Measurements from ENCODE around the gene CPA5. TPM values are rescaled to one million over a fixed set of nuclear protein-coding genes. Genes with fewer than 3 reads are reported as not detected.
A peak's percentile ranks its signal among the peaks of the same experiment; 100 is the strongest.

The CPA5 gene, protein sequence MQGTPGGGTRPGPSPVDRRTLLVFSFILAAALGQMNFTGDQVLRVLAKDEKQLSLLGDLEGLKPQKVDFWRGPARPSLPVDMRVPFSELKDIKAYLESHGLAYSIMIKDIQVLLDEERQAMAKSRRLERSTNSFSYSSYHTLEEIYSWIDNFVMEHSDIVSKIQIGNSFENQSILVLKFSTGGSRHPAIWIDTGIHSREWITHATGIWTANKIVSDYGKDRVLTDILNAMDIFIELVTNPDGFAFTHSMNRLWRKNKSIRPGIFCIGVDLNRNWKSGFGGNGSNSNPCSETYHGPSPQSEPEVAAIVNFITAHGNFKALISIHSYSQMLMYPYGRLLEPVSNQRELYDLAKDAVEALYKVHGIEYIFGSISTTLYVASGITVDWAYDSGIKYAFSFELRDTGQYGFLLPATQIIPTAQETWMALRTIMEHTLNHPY
- total RNA-seq (2021; fragmentation: NEBNext Ultra II Directional; extraction: Animal tissue kit (Norgen Biotek cat#: 25700)) (not detected in 2 replicates), polyA plus RNA-seq (2011; rRNA removed) (0.12 TPM in 1 of 2 replicates, not detected in the other), polyA minus RNA-seq (2011; rRNA and poly(A)+ RNA removed) (not detected in 2 replicates)
- polyA plus RNA-seq (2011; cell fraction: cytosol; rRNA removed) = not detected
- 0.20 TPM for polyA plus RNA-seq (2011; cell fraction: nucleus; rRNA removed)
- not detected in 4 replicates for polyA plus RNA-seq (2012, experiment 1 of 2)
- not detected for polyA plus RNA-seq (2012, experiment 2 of 2)
- not detected for polyA plus RNA-seq (2013, experiment 1 of 2)
- polyA plus RNA-seq (2013, experiment 2 of 2) = not detected
- polyA minus RNA-seq (2011; cell fraction: cytosol; rRNA and poly(A)+ RNA removed) = not detected
- not detected for polyA minus RNA-seq (2011; cell fraction: nucleus; rRNA and poly(A)+ RNA removed)
- long read RNA-seq, experiment 1 = 0 reads
- long read RNA-seq, experiment 2 = 0 reads

DNA sequence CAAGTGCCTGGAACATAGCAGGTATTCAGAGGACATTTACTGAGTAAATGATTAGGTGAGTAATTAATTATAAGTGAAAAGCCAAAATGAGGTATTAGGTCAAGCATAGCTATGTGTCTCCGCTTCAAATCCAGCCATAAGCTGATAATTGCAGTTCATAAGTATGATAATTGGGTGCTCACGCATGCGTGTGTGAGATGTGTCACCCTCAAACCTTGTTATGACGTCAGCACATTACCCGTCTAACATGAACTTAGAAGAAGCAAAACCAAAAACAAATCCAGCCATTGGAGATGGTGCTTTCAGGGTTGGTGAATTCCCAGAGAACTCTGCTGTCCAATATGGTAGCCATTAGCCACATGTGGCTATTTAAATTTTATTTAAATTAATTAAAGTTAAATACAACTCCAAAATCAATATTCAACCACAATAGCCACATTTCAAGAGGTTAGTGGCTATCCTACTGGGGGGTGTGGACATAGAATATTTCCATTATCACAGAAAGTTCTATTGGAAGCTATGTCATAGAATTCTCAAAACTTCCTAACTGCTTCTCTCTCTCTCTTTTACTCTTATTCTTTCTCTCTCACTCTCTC lies at the start of gene CPA5:
Gene CPA5 (plus strand): TSS at position 546 of the 596 bp plus-strand sequence. CDS start 1,670 bp downstream, outside the sequence.
- no peak for FAIRE-seq
- H2AFZ ChIP-seq (ENCODE audit: low read length) = 0 out of 2 replicates have a peak within 1 kb of the TSS, but pooled peaks have one; percentile 21
- H3K14ac ChIP-seq (ENCODE audit: insufficient read length) = no peak within 1 kb of the TSS
- no peak within 1 kb of the TSS for H3K9ac ChIP-seq (replicated peaks in 1 of 4; ENCODE audit: extremely low read depth in 1 of 4, low read depth in 3 of 4, low read length in 3 of 4)
- H3K23me2 ChIP-seq (ENCODE audit: low read depth, low read length) = no peaks in the 10 kb centered on the region
- DNase-seq (ENCODE audit: low read depth in 1 of 2, low spot score in 2 of 2) = no peak
- H4K8ac ChIP-seq (ENCODE audit: extremely low read depth, insufficient read depth, low read length) = no peak within 1 kb of the TSS
- H3K4me2 ChIP-seq (ENCODE audit: insufficient read depth in 1 of 2, low read depth in 2 of 2, low read length in 2 of 2) = peak within 1 kb of the TSS; percentile 16 to 34; a peak in 3 of 4 replicates
- no peak within 1 kb of the TSS for H3K23ac ChIP-seq (ENCODE audit: insufficient read length)
- H2BK12ac ChIP-seq (ENCODE audit: low read depth, low read length) = 0 out of 2 replicates have a peak within 1 kb of the TSS, but pooled peaks have one; percentile 55
- no peak within 1 kb of the TSS for H2BK15ac ChIP-seq (ENCODE audit: low read length)
- H3K4ac ChIP-seq (replicated peaks; ENCODE audit: insufficient read length, low read depth, low read length) = no peak within 1 kb of the TSS
- no peak within 1 kb of the TSS for H3K56ac ChIP-seq (replicated peaks; ENCODE audit: insufficient read length, low read depth, low read length)
- H3K27me3 ChIP-seq (replicated peaks in 1 of 4; ENCODE audit: control insufficient read depth in 3 of 4, extremely low read depth in 1 of 4, insufficient read depth in 3 of 4, low read length in 3 of 4) = no peaks in the 10 kb centered on the region
- H2BK20ac ChIP-seq (ENCODE audit: low read length) = no peak within 1 kb of the TSS; the same call in 1 of the 2 replicates
- CTCF ChIA-PET (ENCODE audit: partially characterized antibody) = interaction anchor here (1.4 to 3.0 kb wide), 2 partner anchors 37 to 66 kb away, joined by 3 to 12 read pairs; partner anchors contain the start of gene CPA1
- TF ChIP-seq SUZ12 (IDR thresholded peaks at IDR 0.05; ENCODE audit: low read length) = no peak
- no peak for TF ChIP-seq SP2 (IDR thresholded peaks at IDR 0.05; ENCODE audit: low read length)
- TF ChIP-seq CTCF (IDR thresholded peaks at IDR 0.05; ENCODE audit: control extremely low read depth in 1 of 3, insufficient read depth in 1 of 3, low read depth in 1 of 3, low read length in 3 of 3) = no peak
- no peak for TF ChIP-seq SP4 (IDR thresholded peaks at IDR 0.05; ENCODE audit: low read length)
- 90% methylated on average over 5 of the region's 5 CpGs; no CpG with 5 or more reads in 1 of the 2 experiments for WGBS, 2 experiments (ENCODE audit: extremely low coverage in 1 of 2, insufficient coverage in 1 of 2, insufficient read length in 1 of 2, insufficient replicate concordance in 2 of 2, low coverage in 1 of 2, low lambda C conversion rate in 2 of 2, missing lambda C conversion rate in 1 of 2)
- H3K79me2 ChIP-seq (ENCODE audit: control insufficient read depth in 1 of 2, insufficient read depth in 2 of 2, low read length in 2 of 2) = no peaks in the 10 kb centered on the region
- no peak within 1 kb of the TSS; the same call in 1 of the 2 replicates for H3K27ac ChIP-seq (ENCODE audit: low read depth, low read length)
- no peaks in the 10 kb centered on the region for H3K79me1 ChIP-seq (ENCODE audit: low read depth, low read length)
- H2BK120ac ChIP-seq (replicated peaks; ENCODE audit: low read depth, low read length) = no peak within 1 kb of the TSS
- POLR2A ChIA-PET (ENCODE audit: partially characterized antibody) = interaction anchor here (1.6 kb wide), 1 partner anchor 12 kb away, joined by 3 read pairs; no protein-coding TSS in a partner anchor
- peak within 1 kb of the TSS in 1 of 4 experiments; percentile 10; a peak in 2 of 8 replicates for H3K4me3 ChIP-seq (ENCODE audit: extremely low read depth in 1 of 4, insufficient read depth in 2 of 4, low read depth in 3 of 4, low read length in 4 of 4)
- H3K36me3 ChIP-seq (ENCODE audit: control insufficient read depth in 2 of 4, insufficient read depth in 4 of 4, low read length in 3 of 4) = no peaks in the 10 kb centered on the region
- H3K9me3 ChIP-seq (ENCODE audit: insufficient read depth in 2 of 2, low read depth in 1 of 2, low read length in 1 of 2) = no peaks in the 10 kb centered on the region
- H3K18ac ChIP-seq (ENCODE audit: extremely low read depth, low read length) = no peak within 1 kb of the TSS; the same call in 1 of the 2 replicates
- H2AK5ac ChIP-seq (ENCODE audit: low read depth, low read length) = no peak within 1 kb of the TSS; the same call in 1 of the 2 replicates
- peaks cover 2 to 7% (median 3%) of the 10 kb centered on the region in 4 experiments for H3K4me1 ChIP-seq (replicated peaks in 1 of 4; ENCODE audit: control insufficient read depth in 3 of 4, insufficient read depth in 4 of 4, low read length in 3 of 4)
- H2BK5ac ChIP-seq (ENCODE audit: low read depth, low read length) = no peak within 1 kb of the TSS; the same call in 1 of the 2 replicates
- H4K91ac ChIP-seq (replicated peaks; ENCODE audit: insufficient read length, low read length) = no peak within 1 kb of the TSS
- H4K20me1 ChIP-seq (replicated peaks in 1 of 2; ENCODE audit: control insufficient read depth in 1 of 2, insufficient read depth in 2 of 2, low read length in 2 of 2) = no peaks in the 10 kb centered on the region
- peak within 1 kb of the TSS; percentile 16 for H4K5ac ChIP-seq (ENCODE audit: insufficient read length, low read depth, low read length)

All from H1 (cell line).